ENCODE measurements around the gene UBE3C. TPM values are rescaled to one million over a fixed set of nuclear protein-coding genes. Genes with fewer than 3 reads are reported as not detected.
"Not testable (repeated sequence)": the region's sequence is repeated elsewhere in the genome, so short reads cannot be mapped to it uniquely, and the experiment has no call there.

The UBE3C gene
- polyA plus RNA-seq, 4 donors = 39.1 to 44.9 (median 42.9) TPM

DNA sequence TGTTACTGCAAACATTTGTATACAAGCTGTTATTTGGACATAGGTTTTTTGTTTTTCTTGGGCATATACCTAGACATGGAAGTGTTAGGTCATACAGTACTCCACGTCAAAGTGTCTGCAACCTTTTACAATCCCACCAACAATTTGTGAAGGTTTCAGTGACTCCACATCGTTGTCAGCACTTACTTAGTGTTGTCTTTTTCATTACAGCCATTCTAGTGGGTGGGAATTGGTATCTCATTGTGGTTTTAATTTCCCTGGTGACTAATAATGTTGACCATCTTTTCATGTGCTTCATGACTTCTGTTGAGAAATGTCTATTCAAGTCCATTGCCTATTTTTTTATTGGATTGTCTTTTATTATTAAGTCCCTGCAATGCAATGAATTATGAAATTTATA, 95.0 kb downstream of the UBE3C start:
- DNase-seq (ENCODE audit: low read depth in 4 of 4, low spot score in 3 of 4) = no peak

DNA sequence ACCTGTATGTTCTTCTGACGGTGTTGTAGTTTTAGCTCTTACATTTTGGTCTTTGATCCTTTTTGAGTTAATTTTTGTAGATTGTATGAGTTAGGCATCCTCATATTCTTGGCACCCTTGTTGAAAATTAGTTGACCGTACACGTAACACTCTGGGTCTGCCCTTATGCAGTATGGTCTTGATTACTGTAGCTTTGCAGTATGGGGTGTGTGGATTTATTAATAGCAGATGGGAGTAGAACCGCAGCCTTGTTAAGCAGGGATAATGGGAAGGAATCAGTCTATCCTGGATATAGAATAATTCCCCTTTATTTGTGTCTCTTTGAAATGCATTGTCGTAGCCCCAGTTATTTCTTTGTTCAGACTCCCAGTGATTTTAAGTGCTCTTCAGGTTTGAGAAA, 95.5 kb downstream of the UBE3C start:
- DNase-seq (ENCODE audit: low read depth in 4 of 4, low spot score in 3 of 4) = no peak

DNA sequence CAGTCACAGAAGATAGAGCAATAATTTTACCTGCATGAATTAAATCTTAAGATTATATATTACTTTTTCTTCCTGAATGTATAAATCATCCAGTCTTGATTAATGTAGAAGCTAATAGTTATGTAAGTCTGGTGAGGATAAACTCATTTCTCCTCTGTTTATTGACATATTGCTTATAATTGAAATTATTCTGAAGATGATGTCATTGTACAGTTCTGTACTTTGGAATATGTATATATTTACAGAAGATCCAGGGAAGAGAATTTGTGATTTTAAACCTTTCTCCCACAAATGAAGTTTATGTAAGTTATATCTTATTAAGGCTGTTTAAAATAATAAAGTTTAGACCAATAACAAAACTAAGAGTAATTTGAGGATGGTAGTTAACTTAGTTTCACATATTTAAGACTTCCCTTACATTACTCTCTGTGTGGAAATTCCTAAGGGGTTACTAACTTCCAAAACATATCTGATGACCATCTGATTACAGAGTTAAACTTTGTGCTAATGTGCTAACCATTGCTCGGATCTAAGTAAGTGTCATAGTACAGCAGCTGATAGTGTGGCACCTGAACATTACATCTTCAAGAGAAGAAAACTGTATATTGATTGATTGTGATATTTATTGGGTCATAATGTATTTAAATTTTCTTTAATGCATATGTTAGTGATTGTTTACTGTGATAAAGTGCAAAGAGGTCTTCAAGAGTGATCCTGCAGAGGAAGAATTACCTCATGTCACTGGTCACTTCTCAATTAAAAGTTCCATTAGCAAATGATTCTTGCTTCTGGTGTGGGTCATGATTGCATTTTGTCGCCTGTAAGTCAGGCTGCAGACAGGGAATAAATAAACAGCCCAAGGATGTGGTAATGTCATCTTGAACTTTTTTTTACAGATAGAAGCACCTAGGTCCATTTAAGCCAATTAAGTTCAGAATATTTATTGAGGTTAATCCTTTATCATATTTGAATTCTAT, 96.9 kb downstream of the UBE3C start:
- DNase-seq (ENCODE audit: low read depth in 4 of 4, low spot score in 3 of 4) = no peak

DNA sequence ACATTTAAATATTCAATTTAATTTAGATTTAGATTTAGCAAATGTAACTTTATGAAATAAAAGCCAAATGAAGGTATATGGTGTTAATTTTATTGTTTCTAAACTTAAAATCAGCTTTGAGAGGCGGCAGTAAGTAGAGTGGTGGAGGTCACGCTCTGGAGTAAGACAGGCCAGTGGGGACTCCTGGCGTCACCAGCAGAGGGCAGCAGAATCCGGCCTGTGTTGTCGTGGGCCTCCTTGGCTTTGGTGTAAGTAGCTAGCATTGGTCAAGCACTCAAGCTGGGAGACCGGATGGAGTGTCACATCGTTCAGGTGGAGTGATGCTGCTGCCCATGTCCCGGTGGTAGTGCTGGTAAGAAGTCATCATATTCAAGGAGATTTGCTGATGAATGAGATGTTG, 99.4 kb downstream of the UBE3C start:
- no peak for DNase-seq (ENCODE audit: low read depth in 4 of 4, low spot score in 3 of 4)

DNA sequence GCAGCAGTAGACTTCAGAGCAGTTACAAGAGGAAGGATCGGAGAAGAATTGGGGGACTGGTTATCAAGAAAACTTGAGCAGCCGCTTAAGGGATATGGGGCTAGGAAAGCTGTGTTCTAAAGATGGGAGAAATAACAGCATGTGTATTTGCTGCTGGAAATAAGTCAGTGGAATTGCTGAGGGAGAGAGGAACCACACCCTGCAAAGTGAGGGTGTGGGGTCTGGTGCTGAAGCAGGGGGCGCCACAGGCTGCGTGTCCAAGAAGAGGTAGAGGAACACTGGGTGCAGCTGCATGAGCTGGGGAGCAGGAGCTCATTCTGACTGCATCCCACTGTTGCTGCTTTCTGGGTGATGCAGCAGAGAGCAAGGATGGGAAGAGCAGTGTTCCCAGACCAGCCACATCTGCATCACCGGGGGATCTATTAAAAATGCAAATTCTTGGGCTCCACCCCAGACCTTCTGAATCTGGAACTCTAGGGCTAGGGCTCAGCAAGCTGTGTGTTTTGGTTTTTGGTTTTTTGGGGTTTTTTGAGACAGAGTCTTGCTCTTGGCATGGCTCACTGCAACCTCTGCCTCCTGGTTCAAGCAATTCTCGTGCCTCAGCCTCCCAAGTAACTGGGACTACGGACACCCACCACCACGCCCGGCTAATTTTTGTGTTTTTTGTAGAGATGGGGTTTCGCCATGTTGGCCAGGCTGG, 101.0 kb downstream of the UBE3C start:
- DNase-seq (ENCODE audit: low read depth in 4 of 4, low spot score in 3 of 4) = no peak

DNA sequence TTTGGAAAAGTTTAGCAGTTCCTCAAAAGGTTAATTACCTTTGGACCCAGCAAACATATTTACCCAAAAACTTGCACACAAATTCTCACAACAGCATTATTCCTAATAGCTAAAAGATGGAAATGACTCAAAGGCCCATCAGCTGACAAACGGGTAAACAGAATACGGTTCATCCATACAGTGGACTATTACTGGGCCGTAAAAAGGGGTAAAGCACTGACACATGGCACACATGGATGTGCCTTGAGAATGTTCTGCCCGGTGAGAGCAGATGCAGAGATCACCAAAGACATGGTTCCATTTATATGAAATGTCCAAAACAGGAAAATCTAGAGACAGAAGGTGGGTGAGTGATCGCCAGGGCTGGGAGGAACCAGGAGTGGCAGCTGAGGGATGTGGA, 102.9 kb downstream of the UBE3C start:
- no peak for DNase-seq (ENCODE audit: low read depth in 4 of 4, low spot score in 3 of 4)

DNA sequence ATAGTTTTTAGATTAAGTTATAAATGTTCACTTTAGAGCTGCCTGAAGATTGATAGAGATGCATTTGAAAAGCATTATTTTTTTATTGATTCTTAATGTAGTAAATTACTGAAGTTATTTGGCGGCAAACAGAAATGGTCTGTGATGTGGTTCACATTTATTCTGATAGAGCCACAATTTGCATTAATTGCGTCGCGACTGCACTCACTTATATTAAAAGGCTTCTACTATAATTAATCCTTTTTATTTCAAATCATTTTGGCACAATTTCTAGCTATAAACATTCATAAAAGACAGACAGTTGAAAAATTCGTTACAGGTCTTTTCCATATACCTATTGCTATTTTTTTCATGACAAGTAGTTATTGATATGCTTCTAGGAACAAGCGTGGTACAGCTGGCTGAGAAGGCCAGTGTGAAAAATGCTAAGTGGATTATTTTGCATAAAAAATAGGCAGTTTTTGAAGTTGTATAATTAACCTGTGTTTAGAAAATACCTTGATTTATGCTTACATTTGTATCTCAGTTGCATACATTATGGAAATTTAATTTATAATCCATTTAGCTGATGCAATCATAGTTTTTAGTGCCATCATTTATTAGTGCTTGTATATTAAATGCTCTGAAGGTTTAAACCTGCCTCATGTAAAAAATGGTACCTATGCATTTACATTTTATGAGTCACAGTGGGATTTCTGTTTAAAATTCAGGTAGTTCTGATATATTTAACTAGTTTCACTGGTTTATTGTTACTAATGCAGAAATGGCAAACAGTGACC, 106.0 kb downstream of the UBE3C start:
- DNase-seq (ENCODE audit: low read depth in 4 of 4, low spot score in 3 of 4) = no peak

DNA sequence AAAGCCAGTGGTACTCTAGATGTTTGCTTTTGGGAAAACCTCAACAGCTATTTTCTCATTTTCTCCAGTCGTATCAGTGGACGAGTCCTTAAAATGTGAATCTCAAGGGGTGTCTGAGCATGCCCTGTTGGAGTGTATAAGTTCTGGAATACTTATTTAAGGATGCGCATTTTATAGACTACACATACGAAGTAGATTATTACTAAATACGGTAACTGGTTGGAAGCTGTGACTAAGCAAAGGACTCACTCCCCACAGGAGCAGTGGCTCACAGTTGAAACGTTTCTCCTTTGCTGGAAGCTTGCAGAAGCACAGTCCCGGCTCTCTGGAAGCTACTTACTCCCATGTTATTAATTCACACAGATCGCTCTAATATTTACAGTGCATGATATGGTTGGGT, 107.3 kb downstream of the UBE3C start:
- DNase-seq (ENCODE audit: low read depth in 4 of 4, low spot score in 3 of 4) = no peak

DNA sequence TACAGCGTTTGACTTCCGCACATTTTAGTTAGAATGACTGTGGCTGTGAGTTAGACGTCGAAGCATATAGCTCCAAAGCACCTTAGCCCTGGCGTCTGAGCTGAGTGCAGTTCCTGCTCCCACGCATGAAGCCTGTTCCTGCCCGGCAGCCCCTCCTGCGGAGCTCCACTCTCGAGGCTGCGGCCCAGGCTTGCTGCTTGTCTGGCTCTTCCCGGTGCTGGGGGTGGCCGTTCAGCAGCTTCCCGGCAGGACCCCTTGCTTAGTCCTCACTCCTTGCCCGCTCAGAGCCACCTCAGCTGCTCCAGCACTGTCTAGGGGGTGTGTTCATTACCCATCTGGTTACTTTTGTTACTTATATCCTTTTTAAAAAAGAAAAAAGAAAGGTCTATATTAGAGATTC, 109.9 kb downstream of the UBE3C start:
- DNase-seq (ENCODE audit: low read depth in 4 of 4, low spot score in 3 of 4) = no peak

DNA sequence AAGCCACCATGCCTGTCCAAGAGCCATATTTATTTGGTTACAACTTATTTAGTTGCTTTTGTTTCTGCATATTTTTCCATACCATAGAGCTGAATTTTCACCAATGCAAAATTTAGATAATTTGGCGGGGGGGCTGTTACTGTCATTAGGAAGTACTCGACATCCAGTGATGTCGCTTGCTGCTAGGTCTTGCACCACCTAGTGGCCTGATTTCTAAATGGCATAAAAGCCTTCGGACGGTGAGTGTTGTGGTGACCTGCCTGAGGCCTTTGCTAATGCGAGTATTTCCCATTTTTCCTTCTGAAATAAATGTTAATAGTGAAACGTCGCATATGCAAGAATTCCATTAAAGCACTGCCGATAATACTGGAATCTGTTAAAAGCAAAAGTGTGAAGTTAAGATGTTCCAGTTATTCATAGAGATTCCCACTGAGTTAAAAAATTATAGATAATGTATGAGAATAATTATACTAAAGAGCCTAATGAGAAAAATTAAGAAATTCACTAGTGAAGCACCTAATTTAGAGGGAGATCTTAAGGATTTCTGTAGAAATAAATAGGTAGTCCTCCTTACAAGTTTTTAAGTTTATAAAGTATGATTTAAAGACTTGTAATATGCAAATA, 112.0 kb downstream of the UBE3C start:
- no peak for DNase-seq (ENCODE audit: low read depth in 4 of 4, low spot score in 3 of 4)

DNA sequence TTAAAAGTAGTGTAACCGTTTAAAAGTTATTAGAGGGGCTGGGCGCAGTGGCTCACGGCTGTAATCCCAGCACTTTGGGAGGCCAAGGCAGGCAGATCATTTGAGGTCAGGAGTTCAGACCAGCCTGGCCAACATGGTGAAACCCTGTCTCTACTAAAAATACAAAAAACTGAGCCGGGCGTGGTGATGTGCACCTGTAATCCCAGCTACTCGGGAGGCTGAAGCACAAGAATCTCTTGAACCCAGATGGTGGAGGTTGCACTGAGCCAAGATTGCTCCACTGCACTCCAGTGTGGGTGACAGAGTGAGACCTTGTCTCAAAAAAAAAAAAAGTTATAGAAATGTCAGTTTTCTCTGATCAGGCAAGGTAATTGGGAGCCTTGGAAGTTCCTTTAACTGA, 113.1 kb downstream of the UBE3C start:
- DNase-seq (ENCODE audit: low read depth in 4 of 4, low spot score in 3 of 4) = not testable (repeated sequence)

DNA sequence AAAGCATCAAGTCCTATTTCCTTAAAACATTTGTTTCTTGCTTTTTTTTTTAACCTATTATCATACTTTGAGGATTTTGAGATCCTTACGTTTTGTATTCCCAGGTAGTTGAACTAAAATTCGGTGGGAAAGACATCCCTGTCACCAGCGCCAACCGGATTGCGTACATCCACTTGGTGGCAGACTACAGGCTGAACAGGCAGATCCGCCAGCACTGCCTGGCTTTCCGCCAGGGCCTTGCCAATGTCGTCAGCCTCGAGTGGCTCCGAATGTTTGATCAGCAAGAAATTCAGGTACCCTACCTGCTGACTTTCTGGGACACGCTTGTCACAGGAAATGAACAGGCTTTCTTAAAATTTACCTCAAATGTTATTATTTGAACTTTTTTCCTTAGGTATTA, 115.1 kb downstream of the UBE3C start:
- DNase-seq (ENCODE audit: low read depth in 4 of 4, low spot score in 3 of 4) = no peak

DNA sequence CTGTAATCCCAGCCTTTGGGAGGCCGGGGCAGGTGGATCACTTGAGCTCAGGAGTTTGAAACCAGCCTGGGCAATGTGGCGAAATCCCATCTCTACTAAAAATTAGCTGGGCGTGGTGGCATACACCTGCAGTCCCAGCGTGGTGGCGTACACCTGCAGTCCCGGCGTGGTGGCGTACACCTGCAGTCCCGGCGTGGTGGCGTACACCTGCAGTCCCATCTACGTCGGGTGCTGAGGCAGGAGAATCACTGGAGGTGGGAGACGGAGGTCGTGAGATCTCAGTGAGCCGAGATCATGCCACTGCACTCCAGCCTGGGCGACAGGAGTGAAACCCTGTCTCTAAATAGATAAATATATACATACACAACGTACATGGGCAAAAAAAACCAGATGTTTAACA, 116.1 kb downstream of the UBE3C start:
- not testable (repeated sequence) for DNase-seq (ENCODE audit: low read depth in 4 of 4, low spot score in 3 of 4)

DNA sequence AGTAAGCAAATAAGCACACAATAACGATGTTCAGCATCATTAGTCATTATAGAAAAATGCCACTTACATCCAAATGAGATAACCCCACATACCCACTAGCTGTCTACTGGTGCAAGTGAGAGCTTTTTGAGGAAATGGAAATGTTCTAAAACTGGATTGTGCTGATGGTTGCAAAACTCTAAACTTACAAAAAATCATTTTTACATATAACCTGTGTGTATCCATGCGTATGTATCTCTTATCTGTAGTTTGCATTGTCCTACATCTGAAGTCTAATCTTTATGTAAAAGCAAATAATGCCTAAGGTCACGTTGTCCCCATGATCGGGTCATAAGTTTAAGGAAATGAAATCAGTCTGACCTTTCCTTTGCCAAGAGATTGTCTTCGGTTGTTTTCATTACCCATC, 116.5 kb downstream of the UBE3C start:
- DNase-seq (ENCODE audit: low read depth in 4 of 4, low spot score in 3 of 4) = no peak

DNA sequence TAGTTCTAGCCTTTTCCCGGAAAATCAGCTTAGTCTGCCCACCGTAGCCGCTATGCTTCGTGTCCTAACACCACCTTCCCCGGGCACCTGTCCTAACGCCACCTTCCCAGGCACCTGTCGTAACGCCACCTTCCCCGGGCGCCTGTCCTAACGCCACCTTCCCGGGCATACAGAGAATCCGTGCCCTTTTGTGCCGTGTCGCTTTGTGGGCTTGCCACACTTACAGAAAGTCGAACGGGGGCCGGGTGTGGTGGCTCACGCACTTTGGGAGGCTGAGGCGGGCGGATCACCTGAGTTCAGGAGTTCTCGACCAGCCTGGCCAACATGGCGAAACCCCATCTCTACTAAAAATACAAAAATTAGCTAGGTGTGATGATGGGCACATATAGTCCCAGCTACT, 124.4 kb downstream of the UBE3C start:
- DNase-seq (ENCODE audit: low read depth in 4 of 4, low spot score in 3 of 4) = no peak

DNA sequence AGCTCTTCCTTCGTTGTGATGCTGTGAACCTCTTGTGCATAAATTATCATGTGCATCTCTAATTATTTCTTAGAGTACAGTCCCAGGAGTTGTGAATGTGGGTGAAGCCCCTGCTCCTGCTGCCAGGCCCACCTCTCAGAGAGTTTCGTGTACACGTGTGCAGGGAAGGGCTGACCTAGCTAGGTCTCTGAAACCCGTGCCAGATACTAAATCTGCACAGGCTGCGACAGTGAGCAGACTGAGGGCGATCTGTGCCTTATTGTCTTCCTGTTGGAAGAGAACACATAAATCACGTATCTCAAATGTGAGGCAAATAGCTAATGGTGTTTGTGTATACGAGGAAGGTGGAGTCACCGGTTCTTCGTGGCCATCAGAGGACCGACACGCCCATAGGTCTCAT, 126.3 kb downstream of the UBE3C start:
- no peak for DNase-seq (ENCODE audit: low read depth in 4 of 4, low spot score in 3 of 4)

DNA sequence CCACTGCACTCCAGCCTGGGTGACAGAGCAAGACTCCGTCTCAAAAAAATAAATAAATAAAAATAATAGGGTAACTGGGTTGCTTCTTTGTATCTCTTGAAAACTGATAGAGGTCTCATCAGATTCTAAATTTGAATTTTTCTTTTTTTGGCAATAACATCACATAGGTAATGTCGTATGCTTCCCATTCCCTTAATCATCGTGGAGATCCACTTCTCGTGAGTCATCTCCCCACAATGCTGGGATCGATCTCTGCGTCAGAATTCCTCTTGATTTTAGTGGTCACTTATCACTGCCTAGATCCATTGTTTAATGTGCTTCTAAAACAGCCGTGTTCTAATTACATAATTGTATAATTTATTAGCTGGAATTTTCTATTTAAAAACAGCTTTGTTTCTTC, 127.5 kb downstream of the UBE3C start:
- no peak for DNase-seq (ENCODE audit: low read depth in 4 of 4, low spot score in 3 of 4)

DNA sequence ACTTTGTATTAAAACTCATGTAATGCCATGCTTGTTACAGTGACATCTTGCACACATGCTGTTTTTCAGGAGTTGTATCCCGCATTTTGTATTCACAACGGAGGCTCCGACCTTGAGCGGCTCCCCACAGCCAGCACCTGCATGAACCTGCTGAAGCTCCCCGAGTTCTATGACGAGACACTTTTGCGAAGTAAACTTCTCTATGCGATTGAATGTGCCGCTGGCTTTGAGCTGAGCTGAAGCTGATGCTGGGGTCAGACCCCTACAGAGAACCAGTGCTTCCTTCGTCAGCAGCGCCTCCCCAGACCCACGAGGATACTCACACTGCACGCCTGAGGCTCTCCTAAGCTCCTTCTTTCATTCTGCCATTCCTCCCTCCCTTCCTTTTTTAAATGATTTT, 128.8 kb downstream of the UBE3C start:
- no peak for DNase-seq (ENCODE audit: low read depth in 4 of 4, low spot score in 3 of 4)

DNA sequence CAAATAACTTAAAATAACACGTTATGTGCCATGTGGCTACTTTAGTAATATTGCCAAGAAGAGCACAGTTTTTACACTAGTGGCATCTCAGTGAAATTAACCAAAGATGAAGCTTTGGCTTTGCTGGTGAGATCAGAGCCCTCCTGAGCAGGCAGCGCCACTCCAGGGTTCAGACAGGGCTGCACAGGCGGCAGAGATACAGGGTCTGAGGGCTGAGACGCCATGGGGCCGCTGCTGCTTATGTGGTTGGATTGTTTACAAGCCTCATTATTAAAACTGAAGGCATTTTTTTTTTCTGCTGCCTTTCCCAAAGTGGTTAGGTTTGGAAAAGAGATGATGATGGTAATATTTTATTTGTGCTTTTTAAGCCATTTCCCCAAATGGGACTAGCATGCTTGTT, 129.2 kb downstream of the UBE3C start:
- DNase-seq (ENCODE audit: low read depth in 4 of 4, low spot score in 3 of 4) = no peak

DNA sequence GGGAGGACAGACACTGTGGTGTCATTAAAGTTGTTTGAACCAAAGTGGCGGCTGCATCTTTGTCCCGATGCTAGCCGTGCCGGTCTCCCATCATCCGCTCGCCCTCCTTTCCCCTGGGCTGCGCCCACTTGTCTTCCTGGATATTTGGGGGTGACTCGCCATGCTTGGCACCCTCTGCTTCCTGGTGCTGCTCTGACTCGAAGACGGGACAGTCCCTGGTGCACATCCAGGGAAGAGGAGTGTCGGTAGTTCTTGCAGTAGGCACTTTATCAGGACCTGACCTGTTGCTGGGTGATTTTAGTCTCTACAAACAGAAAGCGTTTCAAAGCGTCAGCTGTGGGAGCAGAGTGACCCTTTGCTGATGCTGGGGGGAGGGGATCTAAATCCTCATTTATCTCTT, 129.8 kb downstream of the UBE3C start:
- DNase-seq (ENCODE audit: low read depth in 4 of 4, low spot score in 3 of 4) = no peak

Data from right renal pelvis (tissue), 4 donors.